ENCODE measurements around the gene CAMKK1. TPM values are rescaled to one million over a fixed set of nuclear protein-coding genes. Genes with fewer than 3 reads are reported as not detected.

CAMKK1 gene
- total and polyA plus RNA-seq, 11 donors: 2.0 to 6.8 (median 4.2) TPM

GRCh38 chr17:3935825-3936355 lies 43.0 kb upstream of the CAMKK1 start:
- H3K9me3 ChIP-seq: no peaks in the 10 kb centered on the region
- 94 to 98% (median 97%) methylated on average over 5 to 9 of the region's 9 CpGs for WGBS, 4 donors
- peaks cover 0 to 40% (median 6%) of the 10 kb centered on the region in 9 donors for H3K36me3 ChIP-seq
- ATAC-seq (peak in 1 of 4 donors; percentile 23), DNase-seq (no peak)
- peaks cover 0 to 6% (median 0%) of the 10 kb centered on the region in 12 donors for H3K4me1 ChIP-seq
- H3K27ac ChIP-seq: no peak overlapping the region
- H3K27me3 ChIP-seq: no peaks in the 10 kb centered on the region
- intact Hi-C loops (cut with DNase I): loop anchor here in 9 of 10 donors (1.0 to 10.0 kb wide), 6 partner anchors 67 to 136 kb away; no protein-coding TSS in a partner anchor
- no peak for TF ChIP-seq CTCF (IDR thresholded peaks at IDR 0.05)
- no peak overlapping the region for H3K4me3 ChIP-seq

GRCh38 chr17:3935140-3935542 lies 42.3 kb upstream of the CAMKK1 start:
- Histone ChIP-seq H3K27me3 (no peaks in the 10 kb centered on the region), H3K4me1 (peaks cover 0 to 6% (median 0%) of the 10 kb centered on the region in 12 donors), H3K9me3 (no peaks in the 10 kb centered on the region), H3K36me3 (peaks cover 0 to 33% (median 6%) of the 10 kb centered on the region in 9 donors), H3K27ac (no peak overlapping the region), H3K4me3 (no peak overlapping the region)
- ATAC-seq (peak; percentile 87 to 98 (median 96)), DNase-seq (peak in 4 of 5 donors; percentile 73 to 83 (median 78))
- TF ChIP-seq POLR2A (IDR thresholded peaks at IDR 0.05) (no peak), CTCF (IDR thresholded peaks at IDR 0.05) (peak; percentile 60 to 82 (median 72))
- 7 to 17% (median 12%) methylated on average over 10 of the region's 10 CpGs for WGBS, 4 donors
- intact Hi-C loops (cut with DNase I): loop anchor here in 8 of 10 donors (1.0 to 10.0 kb wide), 5 partner anchors 69 to 137 kb away; no protein-coding TSS in a partner anchor

GRCh38 chr17:3929764-3930163 lies 36.9 kb upstream of the CAMKK1 start:
- Histone ChIP-seq H3K9me3 (no peaks in the 10 kb centered on the region), H3K4me1 (peaks cover 0 to 18% (median 7%) of the 10 kb centered on the region in 12 donors), H3K27ac (no peak overlapping the region), H3K27me3 (no peaks in the 10 kb centered on the region), H3K36me3 (peaks cover 0 to 17% (median 0%) of the 10 kb centered on the region in 9 donors), H3K4me3 (no peak overlapping the region)
- DNase-seq: no peak
- no peak for ATAC-seq
- WGBS, 4 donors: 96 to 100% (median 100%) methylated on average over 1 of the region's 1 CpG
- no peak for TF ChIP-seq POLR2A (IDR thresholded peaks at IDR 0.05)
- intact Hi-C loops (cut with DNase I): loop anchor here in 3 of 10 donors (5.0 to 10.0 kb wide), 3 partner anchors 78 to 143 kb away; no protein-coding TSS in a partner anchor

- 93 to 100% (median 97%) methylated on average over 5 to 12 of the region's 12 CpGs for WGBS, 4 donors
- Histone ChIP-seq H3K4me3 (no peak overlapping the region), H3K27ac (no peak overlapping the region), H3K27me3 (no peaks in the 10 kb centered on the region), H3K36me3 (peaks cover 0 to 14% (median 0%) of the 10 kb centered on the region in 9 donors), H3K9me3 (no peaks in the 10 kb centered on the region), H3K4me1 (peaks cover 0 to 23% (median 7%) of the 10 kb centered on the region in 12 donors)
- ATAC-seq: peak in 1 of 4 donors; percentile 18
- intact Hi-C loops (cut with DNase I): loop anchor here in 1 of 10 donors (5.0 kb wide), 1 partner anchor 78 kb away; no protein-coding TSS in a partner anchor
- TF ChIP-seq POLR2A (IDR thresholded peaks at IDR 0.05) (no peak), CTCF (IDR thresholded peaks at IDR 0.05) (no peak)
- no peak for DNase-seq
Measured at GRCh38 chr17:3929181-3929580, 36.3 kb upstream of the CAMKK1 start.
